Adrenal gland (tissue), 12 donors: ENCODE data around the gene ZNF71. TPM values are rescaled to one million over a fixed set of nuclear protein-coding genes. Genes with fewer than 3 reads are reported as not detected.

Experiments used
- DNase-seq, 7 donors: peaks; one replicate each; pipeline ENCODE4 v3.0.0-alpha.2; 2019 to 2020
- H3K27ac ChIP-seq, 5 donors: fragments of 200-600 bp; sonication (generic) in 4 of 5; 1 replicate in 3 of 5; 2 replicates in 2 of 5; pipeline versions ENCODE4 v1.5.1 to v1.8.0; 2016 to 2020; ENCODE audit warnings: mild to moderate bottlenecking in 1 of 5
- H3K27me3 ChIP-seq: fragments of 200-600 bp; 2 replicates; pipeline ENCODE4 v1.8.0; 2021
- H3K36me3 ChIP-seq, 2 donors: fragments of 200-600 bp; replicated peaks in 1 of 2; 1 replicate in 1 of 2; 2 replicates in 1 of 2; pipeline versions ENCODE4 v1.5.1 to v1.8.0; 2018 to 2022
- H3K4me1 ChIP-seq, 2 donors: fragments of 200-600 bp; replicated peaks in 1 of 2; 1 replicate in 1 of 2; 2 replicates in 1 of 2; pipeline versions ENCODE4 v1.5.1 to v1.8.0; 2018 to 2021
- H3K4me3 ChIP-seq, 4 donors: fragments of 200-600 bp; sonication (generic) in 3 of 4; one replicate each; pipeline ENCODE4 v1.5.1; 2016 to 2018
- H3K9me3 ChIP-seq, 3 donors: fragments of 200-600 bp; sonication (generic) in 1 of 3; replicated peaks in 1 of 3; 1 replicate in 2 of 3; 2 replicates in 1 of 3; pipeline versions ENCODE4 v1.5.1 to v1.8.0; 2016 to 2021
- CTCF ChIP-seq, 6 experiments: fragments of 450-650 bp in 4 of 6; fragments of 200-600 bp in 2 of 6; sonication (generic) in 1 of 6; IDR thresholded peaks; 1 replicate in 5 of 6; 2 replicates in 1 of 6; pipeline versions ENCODE4 v1.5.1 to v1.8.0; 2016 to 2021; ENCODE audit warnings: antibody characterized with exemption in 6 of 6, mild to moderate bottlenecking in 2 of 6, moderate library complexity in 1 of 6
- POLR2A ChIP-seq, 2 donors: fragments of 450-650 bp; IDR thresholded peaks; one replicate each; pipeline ENCODE4 v1.6.1; 2017; ENCODE audit warnings: antibody characterized with exemption in 2 of 2, mild to moderate bottlenecking in 2 of 2, moderate library complexity in 1 of 2
- WGBS, 4 donors: extraction: QIAGEN DNeasy Blood & Tissue Kit in 2 of 4; methylation state at CpG; one replicate each; pipeline versions ENCODE4 v1.1.5 to v1.1.7; 2013 to 2017; 5-methylcytosine and 5-hydroxymethylcytosine counted together
- intact Hi-C, 2 donors: fragments of 100-400 bp; cut with DNase I; formaldehyde crosslinking; loops; one replicate each; pipeline versions ENCODE4 v1.14.1 to v1.15.0; 2022 to 2023
- polyA plus RNA-seq, 3 donors: library from polyadenylated mRNA; stranded (reverse); fragments of 200-250 nt in 2 of 3; fragments of 350-450 nt in 1 of 3; fragmentation: Illumina TruSeq in 1 of 3; extraction: RNeasy Lipid Tissue Mini Kit (QIAGEN cat#74804) in 1 of 3; gene quantifications; one replicate each; pipeline ENCODE4 v1.2.3, GENCODE V29; 2013 to 2014
- total RNA-seq, 9 donors: library from RNA; depleted of rRNA in 4 of 9; stranded (reverse); fragments of >200 nt in 4 of 9; fragments of 120-200 nt in 1 of 9; fragmentation: NEBNext Ultra II Directional in 1 of 9; extraction: Animal tissue kit (Norgen Biotek cat#: 25700) in 1 of 9; gene quantifications; one replicate each; pipeline versions ENCODE4 v1.1.0 to v1.2.4, GENCODE V29; 2013 to 2023
- donor health status: healthy with polysubstance abuse.
- donor health status: Bipolar disorder and iron deficiency.
- donor health status: DM: yes; HTN: yes; CAD: no.
- donor health status: DM: no; HTN: no; CAD: no.
- donor health status: DM: no; HTN: no; CAD: no.
- donor health status: DM: yes; HTN: yes; CAD: no.

ZNF71 gene
- total and polyA plus RNA-seq, 12 donors: 2.3 to 8.4 (median 5.5) TPM

GRCh38 chr19:56573914-56574313, 21.2 kb upstream of the ZNF71 start:
- WGBS, 4 donors: 95 to 98% (median 97%) methylated on average over 3 of the region's 3 CpGs
- TF ChIP-seq POLR2A (IDR thresholded peaks at IDR 0.05) (no peak), CTCF (IDR thresholded peaks at IDR 0.05) (no peak)
- H3K4me3 ChIP-seq: no peak overlapping the region
- DNase-seq: no peak
- H3K4me1 ChIP-seq: no peaks in the 10 kb centered on the region
- intact Hi-C loops: no loop called here
- no peaks in the 10 kb centered on the region for H3K27me3 ChIP-seq
- H3K27ac ChIP-seq: no peak overlapping the region
- peaks cover 0 to 91% (median 39%) of the 10 kb centered on the region in 3 donors for H3K9me3 ChIP-seq
- H3K36me3 ChIP-seq: peaks cover 0 to 6% of the 10 kb centered on the region in 2 donors

GRCh38 chr19:56577719-56578602, 17.1 kb upstream of the ZNF71 start:
- Histone ChIP-seq H3K4me3 (no peak overlapping the region), H3K4me1 (no peaks in the 10 kb centered on the region), H3K9me3 (peaks cover 2 to 94% (median 57%) of the 10 kb centered on the region in 3 donors), H3K27me3 (no peaks in the 10 kb centered on the region), H3K36me3 (peaks cover 0 to 6% of the 10 kb centered on the region in 2 donors), H3K27ac (no peak overlapping the region)
- TF ChIP-seq CTCF (IDR thresholded peaks at IDR 0.05): no peak
- no peak for TF ChIP-seq POLR2A (IDR thresholded peaks at IDR 0.05)
- WGBS, 4 donors: 94 to 98% (median 97%) methylated on average over 11 of the region's 11 CpGs
- intact Hi-C loops: no loop called here
- no peak for DNase-seq

GRCh38 chr19:56594446-56594782, 688 bp upstream of the ZNF71 start:
- peak overlapping the region in 1 of 4 donors; percentile 56 for H3K4me3 ChIP-seq
- peaks cover 0 to 8% of the 10 kb centered on the region in 2 donors for H3K4me1 ChIP-seq
- intact Hi-C loops: no loop called here
- H3K27ac ChIP-seq: no peak overlapping the region
- no peaks in the 10 kb centered on the region for H3K36me3 ChIP-seq
- no peak for TF ChIP-seq CTCF (IDR thresholded peaks at IDR 0.05)
- no peak for TF ChIP-seq POLR2A (IDR thresholded peaks at IDR 0.05)
- no peak for DNase-seq
- no peaks in the 10 kb centered on the region for H3K27me3 ChIP-seq
- H3K9me3 ChIP-seq: no peaks in the 10 kb centered on the region
- 63 to 71% (median 67%) methylated on average over 4 of the region's 4 CpGs for WGBS, 4 donors

GRCh38 chr19:56595548-56595899, 422 bp downstream of the ZNF71 start:
- no peaks in the 10 kb centered on the region for H3K27me3 ChIP-seq
- peak overlapping the region in 3 of 5 donors; percentile 43 to 49 (median 43) for H3K27ac ChIP-seq
- WGBS, 4 donors: 0% methylated on average over 4 of the region's 4 CpGs
- intact Hi-C loops: no loop called here
- H3K4me3 ChIP-seq: peak overlapping the region; percentile 47 to 92 (median 67)
- TF ChIP-seq CTCF (IDR thresholded peaks at IDR 0.05) (no peak), POLR2A (IDR thresholded peaks at IDR 0.05) (no peak)
- DNase-seq: no peak
- no peaks in the 10 kb centered on the region for H3K9me3 ChIP-seq
- H3K36me3 ChIP-seq: no peaks in the 10 kb centered on the region
- peaks cover 0 to 8% of the 10 kb centered on the region in 2 donors for H3K4me1 ChIP-seq
